HG02588 (cell line): ENCODE results near the gene NCS1.
A peak's percentile ranks its signal among the peaks of the same experiment; 100 is the strongest.
"Not testable (repeated sequence)": the region's sequence is repeated elsewhere in the genome, so short reads cannot be mapped to it uniquely, and the experiment has no call there.

Experiments used
- ATAC-seq: cut with Tn5 transposase; IDR thresholded peaks from one replicate; pipeline ENCODE4 v1.9.1; 2021; ENCODE audit warnings: mild to moderate bottlenecking, moderate library complexity; ENCODE audit not compliant: unreplicated experiment

The NCS1 gene

DNA sequence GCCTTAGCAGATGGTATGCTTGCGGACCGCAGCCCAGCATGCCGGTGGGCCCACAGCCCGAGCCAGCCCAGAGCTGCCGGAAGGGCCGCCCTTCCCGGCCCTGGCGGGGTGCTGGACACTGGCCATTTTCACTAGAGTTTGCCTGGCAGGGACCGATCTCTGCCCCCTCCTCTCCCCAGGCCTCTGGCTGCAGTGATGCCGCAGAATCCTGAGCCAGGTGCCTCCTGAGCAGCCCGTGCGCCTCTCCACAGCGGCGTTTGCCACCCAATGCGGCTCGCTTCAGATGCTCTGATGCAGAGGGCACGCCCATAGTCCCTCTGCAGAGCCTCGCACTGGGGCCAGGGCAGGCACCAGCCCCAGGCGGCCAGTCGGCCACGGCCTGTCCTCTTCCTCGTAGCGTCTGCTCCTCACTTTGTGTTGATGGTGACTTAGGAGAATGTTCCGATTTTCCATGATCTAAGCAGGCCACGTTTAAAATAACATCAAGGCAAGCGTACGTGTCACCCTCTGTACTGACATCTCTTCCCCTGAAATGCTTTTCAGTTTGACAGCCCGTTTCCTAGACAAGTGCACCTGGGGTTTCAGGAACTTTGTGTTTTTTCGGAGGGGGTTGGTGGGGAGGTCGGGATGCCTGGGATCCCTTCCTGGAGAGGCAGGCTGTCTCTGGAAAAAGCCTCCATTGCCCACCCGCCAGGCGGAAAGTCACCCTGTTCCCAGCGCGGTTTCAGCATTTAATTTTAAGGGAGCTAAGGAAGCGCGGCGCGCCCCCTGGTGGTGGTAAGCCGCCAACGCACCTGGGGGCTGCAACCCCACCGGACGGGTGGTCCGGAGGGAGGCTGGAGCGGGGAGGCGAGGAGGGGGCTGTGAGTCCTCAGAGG is 63.6 kb downstream of the NCS1 start:
- ATAC-seq, result no peak

DNA sequence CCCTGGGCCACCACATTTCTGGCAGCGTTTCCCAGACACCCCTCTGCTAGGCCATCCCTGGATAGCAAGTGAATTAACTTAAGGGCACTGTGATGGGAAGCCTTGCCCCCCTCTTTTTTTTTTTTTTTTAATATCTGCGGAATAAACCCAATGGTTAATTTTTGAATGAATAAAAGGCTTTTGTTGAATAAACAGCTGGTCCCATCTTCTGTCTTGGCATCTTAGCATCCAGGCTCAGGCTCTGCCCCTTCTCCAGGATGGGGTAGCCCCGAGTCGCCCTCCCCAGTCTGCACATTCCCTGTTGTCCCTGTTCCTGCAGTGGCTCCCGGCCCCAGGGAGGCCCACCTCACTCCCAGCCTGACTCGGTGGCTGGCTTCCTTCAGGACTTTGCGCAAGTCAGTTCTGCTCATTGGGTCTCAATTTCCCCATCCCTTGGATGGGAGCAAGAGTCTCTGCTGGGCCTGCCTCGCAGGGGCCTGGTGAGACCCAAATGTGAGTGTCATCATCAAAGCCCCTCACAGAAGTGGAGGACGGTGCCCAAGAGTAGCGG is 64.3 kb downstream of the NCS1 start:
- no peak for ATAC-seq

DNA sequence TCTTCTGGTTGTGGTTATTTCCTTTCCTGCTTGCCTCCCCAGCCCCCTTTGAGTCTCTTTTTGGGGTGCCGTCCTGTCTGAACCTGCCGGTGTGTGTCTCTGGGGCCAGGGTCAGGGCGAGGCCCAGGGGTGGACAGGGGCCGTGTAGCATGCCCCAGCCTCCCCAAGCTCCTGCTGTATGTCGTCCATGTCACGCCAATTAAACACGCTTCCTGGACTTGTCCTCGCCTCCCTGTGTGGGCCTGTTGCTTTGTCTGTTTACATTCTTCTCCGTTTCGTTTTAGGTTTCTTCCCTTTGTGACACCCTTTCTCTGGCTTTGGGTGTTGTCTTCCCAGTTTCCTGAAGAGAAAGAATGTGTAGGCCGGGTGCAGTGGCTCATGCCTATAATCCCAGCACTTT is 64.9 kb downstream of the NCS1 start:
- ATAC-seq, result no peak

DNA sequence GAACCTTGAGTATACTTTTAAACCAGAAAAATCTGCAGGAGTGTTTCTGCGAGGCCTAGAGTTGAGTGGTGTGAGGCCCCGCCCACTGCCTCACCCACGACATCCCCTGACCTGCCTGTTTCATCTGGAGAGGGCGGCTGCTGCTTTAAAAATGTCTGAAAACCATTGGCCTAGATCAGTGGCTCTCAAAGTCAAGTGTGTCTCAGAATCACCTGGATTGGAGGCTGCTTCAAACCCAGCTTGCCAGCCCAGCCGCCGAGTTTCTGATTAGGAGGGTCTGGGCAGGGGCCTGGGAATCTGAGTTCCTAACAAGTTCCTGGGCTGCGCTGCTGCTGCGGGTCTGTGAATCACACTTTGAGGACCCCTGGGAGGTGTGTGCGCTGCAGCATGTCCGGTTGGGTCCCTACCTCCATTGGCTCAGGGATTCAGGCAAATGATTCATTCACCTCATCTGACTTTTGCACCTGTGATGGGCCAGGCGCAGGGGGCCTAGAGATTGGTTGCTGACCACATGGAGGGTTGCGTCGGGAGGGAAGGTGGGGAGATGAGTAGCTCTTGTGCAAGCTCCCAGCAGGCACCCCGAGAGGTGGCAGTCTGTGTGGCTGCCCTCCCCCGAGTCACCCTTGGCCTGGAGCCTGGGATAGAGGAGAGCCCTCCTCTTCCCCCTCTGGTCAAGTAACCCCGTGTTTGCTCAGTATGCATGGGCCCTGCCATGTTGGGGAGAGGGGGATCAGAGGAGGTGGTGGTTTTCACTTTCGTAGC is 65.7 kb downstream of the NCS1 start:
- no peak for ATAC-seq

DNA sequence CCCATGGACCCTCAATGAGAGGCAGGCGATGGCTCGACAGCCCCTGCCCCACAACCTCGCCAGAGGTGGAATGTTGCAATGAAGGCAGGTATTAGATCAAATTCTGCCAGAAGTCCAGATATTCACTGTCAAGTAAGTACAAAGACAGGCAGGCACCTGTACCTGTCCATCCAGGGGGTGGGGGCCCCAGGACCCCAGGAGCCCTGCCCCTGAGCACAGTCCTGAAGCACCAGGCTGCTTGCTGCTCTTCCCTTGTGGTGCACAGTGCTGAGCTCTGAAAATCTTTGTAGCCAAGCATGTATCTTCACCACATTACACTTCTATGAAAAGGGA is 67.1 kb downstream of the NCS1 start:
- no peak for ATAC-seq

DNA sequence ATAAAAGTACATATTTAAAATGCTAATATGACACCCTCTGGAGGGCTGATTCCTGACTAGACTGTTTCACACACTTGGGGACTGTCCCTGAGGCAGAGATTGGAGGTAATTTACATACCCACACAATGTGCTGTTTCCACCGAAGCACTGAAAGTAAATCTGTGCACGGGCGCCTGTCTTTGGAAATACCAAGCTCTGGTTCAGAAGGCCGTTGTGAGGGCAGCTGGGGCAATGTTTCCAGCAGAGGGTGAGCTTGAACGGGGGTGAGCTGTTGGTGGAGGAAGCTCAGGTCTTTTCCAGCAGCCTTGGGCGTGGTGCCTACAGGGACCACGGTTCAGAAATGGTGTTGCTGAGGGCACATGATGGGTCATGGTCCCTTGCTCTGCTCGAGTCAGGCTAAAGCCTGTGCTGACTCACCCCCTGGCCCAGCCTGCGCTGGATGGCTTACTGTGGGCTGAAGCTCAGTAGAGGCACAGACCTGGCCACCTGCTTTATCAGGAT is 67.6 kb downstream of the NCS1 start:
- peak; percentile 69 for ATAC-seq

DNA sequence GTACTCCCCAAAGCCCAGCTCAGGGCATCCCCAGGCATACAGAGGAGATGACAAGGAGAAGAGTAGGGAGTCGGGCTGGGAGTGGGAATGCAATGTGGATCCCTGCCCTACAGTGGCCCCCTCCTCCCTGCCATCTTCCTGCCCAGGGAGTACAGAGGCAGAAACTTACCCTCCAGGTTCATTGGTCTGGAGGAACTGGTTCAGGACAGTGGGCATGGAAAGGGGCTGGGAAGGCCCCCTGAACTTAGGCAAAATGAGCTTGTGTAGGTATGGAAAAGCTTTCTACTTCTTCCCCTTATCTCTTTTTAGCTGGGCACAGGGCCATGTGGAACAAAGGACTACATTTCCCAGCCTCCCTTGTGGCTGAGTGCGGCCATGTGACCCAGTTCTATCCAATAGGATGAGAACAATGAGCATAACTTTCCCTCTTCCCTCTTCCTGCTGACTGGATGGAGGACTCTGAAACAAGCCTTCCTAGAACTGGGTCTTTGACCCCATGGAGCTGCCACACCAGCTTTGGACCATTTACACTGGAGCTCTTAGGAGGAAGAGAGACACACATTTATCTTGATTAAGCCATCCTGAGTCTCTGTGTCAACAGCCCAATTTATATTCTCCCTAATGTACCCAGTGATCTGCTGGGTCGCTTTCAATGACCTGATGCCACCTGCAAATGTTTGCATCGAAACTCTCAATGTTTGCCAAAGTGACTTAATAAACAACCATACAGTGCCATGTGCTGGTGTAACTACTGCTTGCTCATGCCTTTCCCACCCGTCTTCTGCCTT is 68.4 kb downstream of the NCS1 start:
- ATAC-seq, result no peak

DNA sequence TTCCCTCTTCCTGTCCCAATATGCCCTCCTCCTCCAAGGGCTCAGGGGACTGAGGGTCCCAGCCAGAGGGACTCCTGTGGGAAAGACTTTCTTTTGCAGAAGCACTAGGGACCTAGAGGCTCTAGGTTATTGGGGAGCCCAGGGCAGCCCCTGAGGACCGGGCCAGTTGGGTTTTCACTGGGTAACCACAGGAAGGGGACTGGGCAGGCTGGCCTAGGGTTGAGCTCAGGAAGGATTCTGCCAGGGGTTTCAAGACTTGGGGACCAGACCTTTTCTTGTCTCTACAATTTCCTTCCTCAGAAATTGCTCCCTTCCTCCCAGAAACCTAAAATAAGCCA is 69.0 kb downstream of the NCS1 start:
- no peak for ATAC-seq

DNA sequence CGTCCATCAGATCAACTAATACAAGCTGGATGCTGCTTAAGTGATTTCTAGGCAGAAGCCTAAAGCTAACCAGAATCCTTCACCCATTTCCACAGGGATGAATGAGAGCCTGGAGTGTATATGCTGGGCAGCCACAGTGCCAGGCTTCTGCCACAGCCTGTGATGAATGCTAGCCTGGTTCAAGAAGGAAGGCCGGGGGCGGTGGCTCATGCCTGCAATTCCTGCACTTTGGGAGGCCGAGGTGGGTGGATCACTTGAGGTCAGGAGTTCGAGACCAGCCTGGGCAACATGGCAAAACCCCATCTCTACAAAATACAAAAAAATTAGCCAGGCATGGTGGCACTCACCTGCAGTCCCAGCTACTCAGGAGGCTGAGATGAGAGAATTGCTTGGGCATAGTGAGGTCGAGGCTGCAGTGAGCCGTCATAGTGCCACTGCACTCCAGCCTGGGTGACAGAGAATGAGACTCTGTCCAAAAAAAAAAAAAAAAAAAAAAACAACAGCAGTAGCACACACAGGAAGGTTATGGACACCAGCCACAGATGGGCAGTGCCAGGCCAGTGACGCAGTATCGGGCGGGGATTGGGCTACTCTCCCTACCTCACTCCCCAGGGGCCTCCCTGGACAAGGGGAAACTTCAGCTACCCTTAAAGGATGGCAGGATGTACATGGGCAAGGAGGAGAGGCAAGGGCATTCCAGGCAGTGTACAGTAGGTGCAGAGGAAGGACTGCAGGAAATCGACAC is 70.2 kb downstream of the NCS1 start:
- ATAC-seq, result no peak

DNA sequence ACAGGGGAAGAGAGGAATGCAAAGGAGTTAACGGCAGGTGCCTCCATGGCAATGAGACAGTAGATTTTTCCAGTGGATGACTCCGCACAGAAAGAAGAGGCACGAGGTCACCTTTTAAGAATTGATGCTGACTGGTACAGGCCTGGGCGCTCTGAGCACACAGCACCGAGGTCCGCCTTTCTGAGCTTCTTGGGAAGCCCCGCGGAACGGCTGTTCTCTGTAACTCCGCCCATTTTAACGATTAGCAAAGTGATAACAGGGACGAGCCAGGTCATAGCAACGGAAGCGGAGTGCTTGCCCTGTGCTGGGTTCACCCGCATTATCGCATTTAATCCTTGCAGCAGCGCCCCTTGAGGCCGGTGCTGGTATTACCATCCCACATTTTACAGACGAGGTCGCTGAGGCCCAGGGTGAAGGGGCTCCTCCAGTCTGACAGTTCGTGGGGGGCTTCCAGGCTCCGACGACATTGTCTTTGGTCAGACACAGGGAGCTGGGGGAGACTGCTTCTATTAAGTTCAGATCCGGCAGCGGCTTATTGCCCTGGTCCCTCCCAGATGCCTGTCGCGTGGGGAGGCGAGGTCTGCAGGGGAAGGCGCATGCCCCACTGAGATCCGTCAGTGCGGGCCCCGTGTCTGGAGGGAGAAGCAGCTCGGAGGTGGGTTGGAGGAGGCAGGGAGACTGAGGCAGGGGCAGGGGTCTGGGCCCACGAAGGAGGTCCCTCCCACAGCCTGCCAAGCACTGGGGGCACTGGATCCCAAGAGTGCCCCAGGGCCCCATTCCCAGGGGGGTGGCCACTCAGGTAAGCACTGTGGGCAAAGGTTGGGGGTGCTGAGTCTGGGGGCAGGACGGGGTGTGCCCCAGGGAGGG is 71.0 kb downstream of the NCS1 start:
- no peak for ATAC-seq

DNA sequence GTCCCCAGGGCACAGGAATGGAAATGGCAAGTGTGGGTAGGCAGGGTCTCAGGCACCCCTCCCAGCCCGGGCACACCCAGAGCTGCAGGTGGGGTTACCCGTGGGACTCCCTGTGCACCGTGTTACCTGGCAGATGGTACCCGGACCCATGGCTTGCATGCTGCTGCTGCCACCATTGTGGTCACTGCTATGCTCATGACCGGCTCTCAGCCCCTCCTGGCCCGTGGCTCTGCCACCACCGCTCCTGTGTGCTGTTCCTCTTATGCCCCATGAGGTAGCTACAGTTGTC is 71.6 kb downstream of the NCS1 start:
- ATAC-seq, result no peak

DNA sequence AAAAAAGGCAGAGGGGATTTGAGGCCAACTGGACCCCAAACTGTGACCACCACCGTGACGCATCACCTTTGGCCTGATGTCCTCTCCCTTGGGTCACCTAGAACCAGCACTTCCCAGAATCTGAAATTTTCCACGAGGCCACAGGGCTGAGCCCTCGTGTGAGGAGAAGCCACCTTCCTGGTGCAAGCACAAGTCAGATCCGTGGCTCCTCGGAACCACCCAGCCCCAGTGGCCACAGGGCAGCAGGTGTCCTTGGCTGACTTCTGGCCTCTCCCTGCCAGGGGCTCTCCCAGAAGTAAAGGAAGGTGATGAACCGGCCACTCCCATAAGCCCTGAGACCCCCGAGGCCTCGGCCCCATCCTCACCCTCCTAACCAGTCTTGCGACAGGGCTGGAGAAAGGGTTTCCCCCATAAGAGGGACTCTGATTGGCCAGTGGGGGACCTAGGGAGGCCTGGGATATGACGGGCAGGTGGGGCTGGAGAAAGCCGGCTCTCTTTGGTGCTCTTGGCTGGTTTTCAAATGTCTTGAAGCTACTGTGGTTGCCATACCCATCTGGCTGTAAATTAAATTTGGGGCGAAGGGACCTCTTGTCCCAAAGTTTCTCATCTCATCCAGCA is 72.5 kb downstream of the NCS1 start:
- ATAC-seq, result no peak

DNA sequence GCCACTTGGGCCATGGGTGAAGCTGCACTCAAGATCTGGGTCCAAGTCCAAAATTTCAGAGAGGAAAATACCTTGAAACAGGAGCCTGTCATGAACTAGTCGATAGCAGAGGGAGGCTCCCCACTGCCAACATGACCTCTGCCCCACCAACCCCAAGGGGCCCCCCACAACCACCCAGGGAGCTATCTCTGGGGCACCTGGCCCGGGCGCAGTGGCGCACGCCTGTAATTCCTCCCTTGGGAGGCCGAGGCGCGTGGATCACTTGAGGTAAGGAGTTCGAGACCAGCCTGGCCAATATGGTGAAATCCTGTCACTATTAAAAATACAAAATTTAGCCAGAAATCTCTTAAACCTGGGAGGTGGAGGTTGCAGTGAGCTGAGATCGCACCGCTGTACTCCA is 73.3 kb downstream of the NCS1 start:
- ATAC-seq, result no peak

DNA sequence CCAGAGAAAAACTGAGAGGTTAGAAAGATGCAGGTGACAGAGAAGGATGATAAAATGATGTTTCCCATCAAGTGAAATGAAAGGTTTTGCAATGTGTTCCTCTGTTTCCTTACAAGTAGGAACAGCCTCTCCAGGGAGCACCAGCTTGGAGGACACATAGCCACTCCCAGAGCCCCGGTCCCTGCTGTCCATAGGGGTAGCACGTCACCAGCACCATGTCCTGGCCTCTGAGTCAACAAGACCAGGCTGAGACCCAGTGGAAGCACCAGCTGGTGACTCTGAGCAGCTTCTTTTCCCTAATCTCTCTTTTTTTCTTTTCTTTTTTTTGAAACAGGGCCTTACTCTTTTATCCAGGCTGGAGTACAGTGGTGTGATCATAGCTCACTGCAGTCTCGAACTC is 73.9 kb downstream of the NCS1 start:
- no peak for ATAC-seq

DNA sequence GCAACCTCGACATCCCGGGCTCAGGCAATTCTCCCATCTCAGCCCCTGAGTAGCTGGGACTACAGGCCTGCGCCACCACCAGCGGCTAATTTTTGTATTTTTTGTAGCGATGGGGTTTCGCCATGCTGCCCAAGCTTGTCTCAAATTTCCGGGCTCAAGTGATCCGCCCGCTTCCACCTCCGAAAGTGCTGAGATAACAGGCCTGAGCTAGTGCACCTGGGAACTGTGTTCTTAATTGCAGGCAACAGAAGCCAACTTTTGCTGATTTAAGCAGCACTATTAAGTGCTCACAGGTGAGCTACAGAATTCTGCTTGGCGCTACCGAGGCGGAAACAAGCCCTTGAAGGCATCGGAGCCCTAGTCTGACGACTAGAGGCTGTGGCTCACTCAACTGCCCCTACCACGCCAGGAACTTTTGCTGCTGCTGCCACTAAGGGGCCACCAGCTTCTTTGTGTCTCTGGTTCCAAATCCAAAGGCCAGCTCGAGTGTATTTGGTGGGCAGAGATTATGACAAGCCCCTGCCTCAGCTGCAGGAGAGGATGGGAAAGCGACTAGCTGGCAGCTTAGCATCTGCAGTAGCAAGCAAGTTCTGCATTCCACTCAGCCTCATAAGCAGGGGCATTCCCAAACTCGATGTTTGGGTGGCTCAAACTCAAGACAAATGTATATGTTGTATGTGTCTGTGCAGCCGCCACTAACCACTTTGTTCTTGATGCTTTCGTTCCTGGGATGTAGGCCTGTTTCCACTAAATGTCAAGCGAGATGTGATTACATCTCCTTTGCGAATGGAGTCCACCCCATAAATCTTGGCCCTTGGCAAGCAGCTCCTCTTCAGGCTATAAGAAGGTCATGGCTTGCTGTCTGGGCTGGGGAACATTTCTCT is 82.8 kb downstream of the NCS1 start:
- ATAC-seq, result no peak

DNA sequence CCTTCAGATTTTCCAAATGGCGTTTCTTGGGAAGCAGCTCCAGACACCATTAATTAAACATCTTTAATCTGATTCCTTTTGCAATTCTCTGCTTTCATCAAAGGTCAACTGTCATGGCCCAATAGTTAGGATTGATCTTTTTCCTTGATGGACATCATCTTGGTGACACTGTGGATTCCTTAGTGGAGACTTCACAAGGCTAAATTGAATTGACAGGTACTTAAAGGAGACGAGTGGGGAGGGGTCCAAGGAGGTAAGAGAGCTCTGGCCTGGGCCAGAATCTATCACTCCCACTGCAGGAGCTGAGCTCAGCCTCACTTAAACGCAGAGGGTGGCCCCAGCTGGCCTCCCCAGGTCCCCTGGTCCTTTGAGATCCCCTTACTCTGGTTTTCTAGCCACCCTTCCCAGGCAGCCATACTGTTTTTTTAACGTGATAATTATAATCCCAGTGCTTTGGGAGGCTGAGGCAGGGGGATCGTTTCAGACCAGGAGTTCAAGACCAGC is 83.5 kb downstream of the NCS1 start:
- no peak for ATAC-seq

DNA sequence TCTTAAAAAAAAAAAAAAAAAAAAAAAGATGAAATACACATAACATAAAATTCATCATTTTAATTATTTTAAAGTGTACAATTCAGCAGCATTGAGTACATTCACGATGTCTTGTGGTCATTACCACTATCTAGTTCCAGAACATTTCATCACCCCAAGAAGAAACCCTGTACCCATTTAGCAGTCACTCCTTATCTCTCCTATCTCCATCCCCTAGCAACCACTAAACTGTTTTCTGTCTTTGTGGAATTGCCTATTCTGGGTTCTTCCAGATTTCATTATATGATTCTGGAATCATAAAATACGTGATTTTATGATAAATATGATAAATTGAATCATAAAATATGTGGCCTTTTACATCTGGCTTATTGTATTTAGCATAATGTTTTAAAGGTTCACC is 84.4 kb downstream of the NCS1 start:
- no peak for ATAC-seq

DNA sequence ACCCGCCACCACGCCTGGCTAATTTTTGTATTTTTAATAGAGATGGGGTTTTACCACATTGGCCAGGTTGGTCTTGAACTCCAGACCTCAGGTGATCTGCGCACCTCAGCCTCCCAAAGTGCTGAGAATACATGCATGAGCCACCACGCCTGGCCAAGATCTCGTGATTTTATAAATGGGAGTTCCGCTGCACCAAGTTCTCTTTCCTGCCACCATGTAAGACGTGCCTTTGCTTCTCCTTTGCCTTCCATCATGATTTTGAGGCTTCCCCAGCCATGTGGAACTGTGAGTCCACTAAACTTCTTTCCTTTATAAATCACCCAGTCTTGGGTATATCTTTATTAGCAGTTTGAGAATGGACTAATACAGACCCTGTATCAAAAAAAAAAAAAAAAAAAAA is 85.9 kb downstream of the NCS1 start:
- ATAC-seq, result not testable (repeated sequence)
